Pancreas (tissue), 10 donors: ENCODE measurements around the gene ATN1. TPM values are rescaled to one million over a fixed set of nuclear protein-coding genes. Genes with fewer than 3 reads are reported as not detected.

Experiments
- ATAC-seq, 4 donors: fragments of 200-7000 bp; cut with Tn5 transposase; one replicate each; pipeline versions ENCODE4 v1.8.0 to v1.9.1; 2020; ENCODE audit warnings: mild to moderate bottlenecking in 4 of 4, moderate library complexity in 4 of 4
- DNase-seq, 6 donors: peaks; one replicate each; pipeline ENCODE4 v3.0.0-alpha.2; 2020
- FAIRE-seq: peaks from 2 replicates; lab custom pipeline; 2012; peaks lifted over from hg19 to GRCh38; lab: Jason Lieb, UNC
- H3K27ac ChIP-seq, 4 donors: fragments of 200-600 bp; sonication (generic); 1 replicate in 3 of 4; 2 replicates in 1 of 4; pipeline versions ENCODE4 v1.5.0 to v1.8.0; 2020
- H3K27me3 ChIP-seq, 4 donors: fragments of 200-600 bp; one replicate each; pipeline ENCODE4 v1.8.0; 2021
- H3K36me3 ChIP-seq, 3 donors: fragments of 200-600 bp; sonication (generic) in 1 of 3; one replicate each; pipeline versions ENCODE4 v1.5.0 to v1.8.0; 2020 to 2021
- H3K4me1 ChIP-seq, 3 donors: fragments of 200-600 bp; one replicate each; pipeline ENCODE4 v1.8.0; 2021
- H3K4me3 ChIP-seq, 4 donors: fragments of 200-600 bp; sonication (generic) in 2 of 4; one replicate each; pipeline versions ENCODE4 v1.5.0 to v1.8.0; 2020 to 2021
- H3K9me3 ChIP-seq, 4 donors: fragments of 200-600 bp; one replicate each; pipeline ENCODE4 v1.8.0; 2021
- CTCF ChIP-seq, 4 donors: fragments of 200-600 bp; sonication (generic) in 3 of 4; IDR thresholded peaks; one replicate each; pipeline versions ENCODE4 v1.5.0 to v1.8.0; 2021; ENCODE audit warnings: antibody characterized with exemption in 4 of 4
- WGBS, 2 donors: extraction: QIAGEN DNeasy Blood & Tissue Kit; methylation state at CpG; one replicate each; pipeline ENCODE4 v1.1.7; 2013; 5-methylcytosine and 5-hydroxymethylcytosine counted together
- intact Hi-C, 3 donors: fragments of 100-400 bp; cut with DNase I; formaldehyde crosslinking; loops; one replicate each; pipeline versions ENCODE4 v1.11.1 to v1.14.2; 2022
- polyA plus RNA-seq, 2 donors: library from polyadenylated mRNA; stranded (reverse); fragments of 200-250 nt; gene quantifications; one replicate each; pipeline ENCODE4 v1.2.3, GENCODE V29; 2013
- total RNA-seq, 6 donors: library from RNA; stranded (reverse); fragmentation: NEBNext Ultra II Directional in 4 of 6; extraction: Animal tissue kit (Norgen Biotek cat#: 25700) in 4 of 6; gene quantifications; one replicate each; pipeline versions ENCODE4 v1.2.1 to v1.2.4, GENCODE V29; 2021 to 2023
- donor health status: healthy with polysubstance abuse.
- donor health status: DM: no; HTN: no; CAD: no; lungs with moderate emphysema.
- donor health status: DM: no; HTN: no; CAD: no.
- donor health status: control.
- donor health status: control.
- donor health status: Bipolar disorder and iron deficiency.
- donor health status: DM: yes; HTN: yes; CAD: no.
- donor health status: DM: no; HTN: no; CAD: no.
- donor health status: DM: no; HTN: no; CAD: no.
- donor health status: DM: yes; HTN: yes; CAD: no.

Gene ATN1
- total and polyA plus RNA-seq, 8 donors = 30.9 to 113 (median 39.2) TPM

GRCh38 chr12:6928703-6929407 is 1.1 kb downstream of the ATN1 start:
- intact Hi-C loops = loop anchor here in 1 of 3 donors (10.0 kb wide), 1 partner anchor 166 kb away; the partner anchor contains the start of gene C1R
- Histone ChIP-seq H3K36me3 (peaks cover 0 to 3% (median 0%) of the 10 kb centered on the region in 3 donors), H3K27me3 (no peaks in the 10 kb centered on the region), H3K9me3 (no peaks in the 10 kb centered on the region), H3K27ac (peak overlapping the region; percentile 68 to 93 (median 88)), H3K4me1 (peaks cover 13 to 44% (median 23%) of the 10 kb centered on the region in 3 donors), H3K4me3 (peak overlapping the region; percentile 42 to 81 (median 71))
- TF ChIP-seq CTCF (IDR thresholded peaks at IDR 0.05) = no peak
- ATAC-seq (peak in 1 of 4 donors; percentile 3), DNase-seq (peak in 2 of 6 donors; percentile 15 to 35), FAIRE-seq (no peak)
- 5 to 8% methylated on average over 19 of the region's 19 CpGs for WGBS, 2 donors

- FAIRE-seq (no peak), DNase-seq (peak in 1 of 6 donors; percentile 22), ATAC-seq (no peak)
- WGBS, 2 donors = 22 to 23% methylated on average over 7 of the region's 7 CpGs
- TF ChIP-seq CTCF (IDR thresholded peaks at IDR 0.05) = no peak
- peak overlapping the region; percentile 68 to 93 (median 88) for H3K27ac ChIP-seq
- intact Hi-C loops = loop anchor here in 1 of 3 donors (10.0 kb wide), 1 partner anchor 165 kb away; the partner anchor contains the start of gene C1R
- H3K27me3 ChIP-seq = no peaks in the 10 kb centered on the region
- H3K4me1 ChIP-seq = peaks cover 10 to 42% (median 19%) of the 10 kb centered on the region in 3 donors
- H3K36me3 ChIP-seq = peaks cover 0 to 8% (median 0%) of the 10 kb centered on the region in 3 donors
- H3K9me3 ChIP-seq = no peaks in the 10 kb centered on the region
- H3K4me3 ChIP-seq = peak overlapping the region; percentile 42 to 81 (median 71)
Observed at GRCh38 chr12:6929466-6930452, 2.0 kb downstream of the ATN1 start.

- peaks cover 0 to 8% (median 0%) of the 10 kb centered on the region in 3 donors for H3K36me3 ChIP-seq
- 63 to 69% methylated on average over 1 of the region's 1 CpG for WGBS, 2 donors
- ATAC-seq (no peak), FAIRE-seq (no peak), DNase-seq (no peak)
- no peak for TF ChIP-seq CTCF (IDR thresholded peaks at IDR 0.05)
- intact Hi-C loops = no loop called here
- H3K27ac ChIP-seq = no peak overlapping the region
- H3K9me3 ChIP-seq = no peaks in the 10 kb centered on the region
- H3K4me3 ChIP-seq = no peak overlapping the region
- H3K27me3 ChIP-seq = no peaks in the 10 kb centered on the region
- H3K4me1 ChIP-seq = peaks cover 10 to 21% (median 14%) of the 10 kb centered on the region in 3 donors
Observed at GRCh38 chr12:6932766-6933165, 5.0 kb downstream of the ATN1 start.

- Histone ChIP-seq H3K27me3 (no peaks in the 10 kb centered on the region), H3K4me1 (peaks cover 13 to 29% (median 19%) of the 10 kb centered on the region in 3 donors), H3K9me3 (no peaks in the 10 kb centered on the region), H3K36me3 (peaks cover 0 to 8% (median 0%) of the 10 kb centered on the region in 3 donors), H3K4me3 (no peak overlapping the region), H3K27ac (peak overlapping the region in 2 of 4 donors; percentile 0 to 23)
- ATAC-seq (no peak), DNase-seq (peak in 2 of 6 donors; percentile 38 to 46), FAIRE-seq (no peak)
- intact Hi-C loops = no loop called here
- 52 to 57% methylated on average over 7 to 8 of the region's 8 CpGs for WGBS, 2 donors
- no peak for TF ChIP-seq CTCF (IDR thresholded peaks at IDR 0.05)
Observed at GRCh38 chr12:6934110-6934509, 6.4 kb downstream of the ATN1 start.
